ENCODE data around the gene BMAL1. TPM values are rescaled to one million over a fixed set of nuclear protein-coding genes. Genes with fewer than 3 reads are reported as not detected.
"Not testable (repeated sequence)": the region's sequence is repeated elsewhere in the genome, so short reads cannot be mapped to it uniquely, and the experiment has no call there.

The BMAL1 gene
- polyA plus RNA-seq, 2 donors, result 9.1 to 9.2 TPM

- Histone ChIP-seq H3K27ac (ENCODE audit: low read depth in 2 of 2, low read length in 1 of 2) (no peak overlapping the region), H3K27me3 (ENCODE audit: control insufficient read depth in 1 of 2, insufficient read depth in 2 of 2, low read length in 2 of 2) (no peaks in the 10 kb centered on the region), H3K36me3 (ENCODE audit: control insufficient read depth in 2 of 2, insufficient read depth in 2 of 2, low read length in 1 of 2) (no peaks in the 10 kb centered on the region), H3K9me3 (ENCODE audit: control insufficient read depth in 2 of 2, insufficient read depth in 1 of 2, low read depth in 1 of 2, low read length in 1 of 2) (no peaks in the 10 kb centered on the region), H3K4me3 (ENCODE audit: low read depth in 1 of 2, low read length in 2 of 2) (no peak overlapping the region), H3K4me1 (ENCODE audit: control insufficient read depth in 2 of 2, insufficient read depth in 2 of 2, low read length in 1 of 2) (no peaks in the 10 kb centered on the region)
- WGBS, 2 donors, result 78 to 86% methylated on average over 3 of the region's 3 CpGs
Measured at GRCh38 chr11:13242564-13242963, 35.0 kb upstream of the BMAL1 start.

- Histone ChIP-seq H3K4me3 (ENCODE audit: low read depth in 1 of 2, low read length in 2 of 2) (no peak overlapping the region), H3K9me3 (ENCODE audit: control insufficient read depth in 2 of 2, insufficient read depth in 1 of 2, low read depth in 1 of 2, low read length in 1 of 2) (no peaks in the 10 kb centered on the region), H3K4me1 (ENCODE audit: control insufficient read depth in 2 of 2, insufficient read depth in 2 of 2, low read length in 1 of 2) (no peaks in the 10 kb centered on the region), H3K36me3 (ENCODE audit: control insufficient read depth in 2 of 2, insufficient read depth in 2 of 2, low read length in 1 of 2) (no peaks in the 10 kb centered on the region), H3K27me3 (ENCODE audit: control insufficient read depth in 1 of 2, insufficient read depth in 2 of 2, low read length in 2 of 2) (no peaks in the 10 kb centered on the region), H3K27ac (ENCODE audit: low read depth in 2 of 2, low read length in 1 of 2) (no peak overlapping the region)
- 66 to 69% methylated on average over 5 of the region's 5 CpGs for WGBS, 2 donors
Measured at GRCh38 chr11:13247606-13248296, 29.8 kb upstream of the BMAL1 start.

- 85 to 91% methylated on average over 2 of the region's 2 CpGs for WGBS, 2 donors
- no peaks in the 10 kb centered on the region for H3K4me1 ChIP-seq (ENCODE audit: control insufficient read depth in 2 of 2, insufficient read depth in 2 of 2, low read length in 1 of 2)
- no peaks in the 10 kb centered on the region for H3K27me3 ChIP-seq (ENCODE audit: control insufficient read depth in 1 of 2, insufficient read depth in 2 of 2, low read length in 2 of 2)
- H3K4me3 ChIP-seq (ENCODE audit: low read depth in 1 of 2, low read length in 2 of 2), result no peak overlapping the region
- H3K9me3 ChIP-seq (ENCODE audit: control insufficient read depth in 2 of 2, insufficient read depth in 1 of 2, low read depth in 1 of 2, low read length in 1 of 2), result no peaks in the 10 kb centered on the region
- no peaks in the 10 kb centered on the region for H3K36me3 ChIP-seq (ENCODE audit: control insufficient read depth in 2 of 2, insufficient read depth in 2 of 2, low read length in 1 of 2)
- H3K27ac ChIP-seq (ENCODE audit: low read depth in 2 of 2, low read length in 1 of 2), result no peak overlapping the region
Measured at GRCh38 chr11:13249177-13249576, 28.4 kb upstream of the BMAL1 start.

- 22 to 43% methylated on average over 2 of the region's 2 CpGs for WGBS, 2 donors
- no peaks in the 10 kb centered on the region for H3K4me1 ChIP-seq (ENCODE audit: control insufficient read depth in 2 of 2, insufficient read depth in 2 of 2, low read length in 1 of 2)
- no peaks in the 10 kb centered on the region for H3K9me3 ChIP-seq (ENCODE audit: control insufficient read depth in 2 of 2, insufficient read depth in 1 of 2, low read depth in 1 of 2, low read length in 1 of 2)
- no peak overlapping the region for H3K27ac ChIP-seq (ENCODE audit: low read depth in 2 of 2, low read length in 1 of 2)
- no peaks in the 10 kb centered on the region for H3K36me3 ChIP-seq (ENCODE audit: control insufficient read depth in 2 of 2, insufficient read depth in 2 of 2, low read length in 1 of 2)
- H3K4me3 ChIP-seq (ENCODE audit: low read depth in 1 of 2, low read length in 2 of 2), result no peak overlapping the region
- no peaks in the 10 kb centered on the region for H3K27me3 ChIP-seq (ENCODE audit: control insufficient read depth in 1 of 2, insufficient read depth in 2 of 2, low read length in 2 of 2)
Measured at GRCh38 chr11:13249992-13250391, 27.6 kb upstream of the BMAL1 start.

- no peak overlapping the region for H3K27ac ChIP-seq (ENCODE audit: low read depth in 2 of 2, low read length in 1 of 2)
- no peaks in the 10 kb centered on the region for H3K9me3 ChIP-seq (ENCODE audit: control insufficient read depth in 2 of 2, insufficient read depth in 1 of 2, low read depth in 1 of 2, low read length in 1 of 2)
- H3K4me3 ChIP-seq (ENCODE audit: low read depth in 1 of 2, low read length in 2 of 2), result no peak overlapping the region
- no peaks in the 10 kb centered on the region for H3K4me1 ChIP-seq (ENCODE audit: control insufficient read depth in 2 of 2, insufficient read depth in 2 of 2, low read length in 1 of 2)
- H3K36me3 ChIP-seq (ENCODE audit: control insufficient read depth in 2 of 2, insufficient read depth in 2 of 2, low read length in 1 of 2), result no peaks in the 10 kb centered on the region
- H3K27me3 ChIP-seq (ENCODE audit: control insufficient read depth in 1 of 2, insufficient read depth in 2 of 2, low read length in 2 of 2), result no peaks in the 10 kb centered on the region
- WGBS, 2 donors, result 91 to 93% methylated on average over 2 of the region's 2 CpGs
Measured at GRCh38 chr11:13251966-13252365, 25.6 kb upstream of the BMAL1 start.

- H3K27ac ChIP-seq (ENCODE audit: low read depth in 2 of 2, low read length in 1 of 2), result no peak overlapping the region
- H3K36me3 ChIP-seq (ENCODE audit: control insufficient read depth in 2 of 2, insufficient read depth in 2 of 2, low read length in 1 of 2), result no peaks in the 10 kb centered on the region
- H3K4me1 ChIP-seq (ENCODE audit: control insufficient read depth in 2 of 2, insufficient read depth in 2 of 2, low read length in 1 of 2), result no peaks in the 10 kb centered on the region
- no peaks in the 10 kb centered on the region for H3K27me3 ChIP-seq (ENCODE audit: control insufficient read depth in 1 of 2, insufficient read depth in 2 of 2, low read length in 2 of 2)
- no peak overlapping the region for H3K4me3 ChIP-seq (ENCODE audit: low read depth in 1 of 2, low read length in 2 of 2)
- H3K9me3 ChIP-seq (ENCODE audit: control insufficient read depth in 2 of 2, insufficient read depth in 1 of 2, low read depth in 1 of 2, low read length in 1 of 2), result no peaks in the 10 kb centered on the region
- WGBS, 2 donors, result 86 to 90% methylated on average over 4 of the region's 4 CpGs
Measured at GRCh38 chr11:13252438-13252837, 25.2 kb upstream of the BMAL1 start.

GRCh38 chr11:13256216-13256615, 21.4 kb upstream of the BMAL1 start:
- Histone ChIP-seq H3K36me3 (ENCODE audit: control insufficient read depth in 2 of 2, insufficient read depth in 2 of 2, low read length in 1 of 2) (no peaks in the 10 kb centered on the region), H3K9me3 (ENCODE audit: control insufficient read depth in 2 of 2, insufficient read depth in 1 of 2, low read depth in 1 of 2, low read length in 1 of 2) (no peaks in the 10 kb centered on the region), H3K27me3 (ENCODE audit: control insufficient read depth in 1 of 2, insufficient read depth in 2 of 2, low read length in 2 of 2) (no peaks in the 10 kb centered on the region), H3K27ac (ENCODE audit: low read depth in 2 of 2, low read length in 1 of 2) (no peak overlapping the region), H3K4me3 (ENCODE audit: low read depth in 1 of 2, low read length in 2 of 2) (no peak overlapping the region), H3K4me1 (ENCODE audit: control insufficient read depth in 2 of 2, insufficient read depth in 2 of 2, low read length in 1 of 2) (peaks cover 2 to 10% of the 10 kb centered on the region in 2 donors)
- WGBS, 2 donors, result 61 to 63% methylated on average over 3 of the region's 3 CpGs

GRCh38 chr11:13258061-13258460, 19.5 kb upstream of the BMAL1 start:
- WGBS, 2 donors, result 81 to 85% methylated on average over 9 of the region's 9 CpGs
- H3K36me3 ChIP-seq (ENCODE audit: control insufficient read depth in 2 of 2, insufficient read depth in 2 of 2, low read length in 1 of 2); H3K27me3 ChIP-seq (ENCODE audit: control insufficient read depth in 1 of 2, insufficient read depth in 2 of 2, low read length in 2 of 2); H3K9me3 ChIP-seq (ENCODE audit: control insufficient read depth in 2 of 2, insufficient read depth in 1 of 2, low read depth in 1 of 2, low read length in 1 of 2); H3K27ac ChIP-seq (ENCODE audit: low read depth in 2 of 2, low read length in 1 of 2); H3K4me3 ChIP-seq (ENCODE audit: low read depth in 1 of 2, low read length in 2 of 2): not testable (repeated sequence)
- H3K4me1 ChIP-seq (ENCODE audit: control insufficient read depth in 2 of 2, insufficient read depth in 2 of 2, low read length in 1 of 2), result peaks cover 2 to 13% of the 10 kb centered on the region in 2 donors

GRCh38 chr11:13258855-13259254, 18.7 kb upstream of the BMAL1 start:
- 50 to 67% methylated on average over 1 of the region's 1 CpG for WGBS, 2 donors
- Histone ChIP-seq H3K9me3 (ENCODE audit: control insufficient read depth in 2 of 2, insufficient read depth in 1 of 2, low read depth in 1 of 2, low read length in 1 of 2) (no peaks in the 10 kb centered on the region), H3K4me1 (ENCODE audit: control insufficient read depth in 2 of 2, insufficient read depth in 2 of 2, low read length in 1 of 2) (peaks cover 2 to 13% of the 10 kb centered on the region in 2 donors), H3K4me3 (ENCODE audit: low read depth in 1 of 2, low read length in 2 of 2) (no peak overlapping the region), H3K27me3 (ENCODE audit: control insufficient read depth in 1 of 2, insufficient read depth in 2 of 2, low read length in 2 of 2) (no peaks in the 10 kb centered on the region), H3K27ac (ENCODE audit: low read depth in 2 of 2, low read length in 1 of 2) (no peak overlapping the region), H3K36me3 (ENCODE audit: control insufficient read depth in 2 of 2, insufficient read depth in 2 of 2, low read length in 1 of 2) (no peaks in the 10 kb centered on the region)

- Histone ChIP-seq H3K27ac (ENCODE audit: low read depth in 2 of 2, low read length in 1 of 2) (no peak overlapping the region), H3K4me1 (ENCODE audit: control insufficient read depth in 2 of 2, insufficient read depth in 2 of 2, low read length in 1 of 2) (peaks cover 2 to 13% of the 10 kb centered on the region in 2 donors), H3K9me3 (ENCODE audit: control insufficient read depth in 2 of 2, insufficient read depth in 1 of 2, low read depth in 1 of 2, low read length in 1 of 2) (no peaks in the 10 kb centered on the region), H3K4me3 (ENCODE audit: low read depth in 1 of 2, low read length in 2 of 2) (no peak overlapping the region), H3K36me3 (ENCODE audit: control insufficient read depth in 2 of 2, insufficient read depth in 2 of 2, low read length in 1 of 2) (no peaks in the 10 kb centered on the region), H3K27me3 (ENCODE audit: control insufficient read depth in 1 of 2, insufficient read depth in 2 of 2, low read length in 2 of 2) (no peaks in the 10 kb centered on the region)
- WGBS, 2 donors, result 65 to 86% methylated on average over 4 of the region's 4 CpGs
Measured at GRCh38 chr11:13259374-13259773, 18.2 kb upstream of the BMAL1 start.

Data from esophagus (tissue), 2 donors.